WTC11 (cell line): ENCODE data around the gene LRRC10B.

Source experiments
- CTCF ChIP-seq: fragments of 200-600 bp; IDR thresholded peaks from 2 replicates; pipeline ENCODE4 v1.8.0; 2022; ENCODE audit warnings: antibody characterized with exemption
- E2F1 ChIP-seq: sonication (generic); formaldehyde crosslinking; IDR thresholded peaks from 2 replicates; pipeline ENCODE4 v1.8.0; 2022; ENCODE audit warnings: mild to moderate bottlenecking, missing genetic modification reagents
- ELF4 ChIP-seq: sonication (generic); formaldehyde crosslinking; IDR thresholded peaks from 2 replicates; pipeline ENCODE4 v1.8.1; 2022; ENCODE audit warnings: low read depth, mild to moderate bottlenecking, moderate library complexity, missing genetic modification reagents
- GABPB1 ChIP-seq: sonication (generic); formaldehyde crosslinking; IDR thresholded peaks from 2 replicates; pipeline ENCODE4 v1.8.1; 2023; ENCODE audit warnings: mild to moderate bottlenecking, missing genetic modification reagents
- IRF2 ChIP-seq: sonication (generic); formaldehyde crosslinking; IDR thresholded peaks from 2 replicates; pipeline ENCODE4 v1.8.0; 2022; ENCODE audit warnings: low read depth, missing genetic modification reagents, borderline replicate concordance
- NR2C2 ChIP-seq: sonication (generic); formaldehyde crosslinking; IDR thresholded peaks from 2 replicates; pipeline ENCODE4 v1.8.0; 2022; ENCODE audit warnings: mild to moderate bottlenecking, missing genetic modification reagents
- TF ChIP-seq, protein P1 (sequence below): sonication (generic); formaldehyde crosslinking; IDR thresholded peaks from 2 replicates; pipeline ENCODE4 v1.8.0; 2022; ENCODE audit warnings: mild to moderate bottlenecking, missing genetic modification reagents
- TF ChIP-seq, protein P2 (sequence below): sonication (generic); formaldehyde crosslinking; IDR thresholded peaks from 2 replicates; pipeline ENCODE4 v1.8.0; 2023; ENCODE audit warnings: missing genetic modification reagents
- TF ChIP-seq, protein P3 (sequence below): sonication (generic); formaldehyde crosslinking; IDR thresholded peaks from 2 replicates; pipeline ENCODE4 v1.8.1; 2022; ENCODE audit warnings: low read depth, missing genetic modification reagents, borderline replicate concordance

- TF ChIP-seq, protein P1, sequence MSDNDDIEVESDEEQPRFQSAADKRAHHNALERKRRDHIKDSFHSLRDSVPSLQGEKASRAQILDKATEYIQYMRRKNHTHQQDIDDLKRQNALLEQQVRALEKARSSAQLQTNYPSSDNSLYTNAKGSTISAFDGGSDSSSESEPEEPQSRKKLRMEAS (CRISPR knock-in tag) = no peak
- no peak for TF ChIP-seq CTCF
- no peak for TF ChIP-seq GABPB1 (CRISPR knock-in tag)
- TF ChIP-seq, protein P2, sequence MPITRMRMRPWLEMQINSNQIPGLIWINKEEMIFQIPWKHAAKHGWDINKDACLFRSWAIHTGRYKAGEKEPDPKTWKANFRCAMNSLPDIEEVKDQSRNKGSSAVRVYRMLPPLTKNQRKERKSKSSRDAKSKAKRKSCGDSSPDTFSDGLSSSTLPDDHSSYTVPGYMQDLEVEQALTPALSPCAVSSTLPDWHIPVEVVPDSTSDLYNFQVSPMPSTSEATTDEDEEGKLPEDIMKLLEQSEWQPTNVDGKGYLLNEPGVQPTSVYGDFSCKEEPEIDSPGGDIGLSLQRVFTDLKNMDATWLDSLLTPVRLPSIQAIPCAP = no peak
- TF ChIP-seq, protein P3, sequence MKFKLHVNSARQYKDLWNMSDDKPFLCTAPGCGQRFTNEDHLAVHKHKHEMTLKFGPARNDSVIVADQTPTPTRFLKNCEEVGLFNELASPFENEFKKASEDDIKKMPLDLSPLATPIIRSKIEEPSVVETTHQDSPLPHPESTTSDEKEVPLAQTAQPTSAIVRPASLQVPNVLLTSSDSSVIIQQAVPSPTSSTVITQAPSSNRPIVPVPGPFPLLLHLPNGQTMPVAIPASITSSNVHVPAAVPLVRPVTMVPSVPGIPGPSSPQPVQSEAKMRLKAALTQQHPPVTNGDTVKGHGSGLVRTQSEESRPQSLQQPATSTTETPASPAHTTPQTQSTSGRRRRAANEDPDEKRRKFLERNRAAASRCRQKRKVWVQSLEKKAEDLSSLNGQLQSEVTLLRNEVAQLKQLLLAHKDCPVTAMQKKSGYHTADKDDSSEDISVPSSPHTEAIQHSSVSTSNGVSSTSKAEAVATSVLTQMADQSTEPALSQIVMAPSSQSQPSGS (CRISPR knock-in tag) = no peak
- TF ChIP-seq IRF2 (CRISPR knock-in tag) = no peak
- TF ChIP-seq NR2C2 = no peak
- no peak for TF ChIP-seq E2F1 (CRISPR knock-in tag)
- TF ChIP-seq ELF4 (CRISPR knock-in tag) = no peak
These were observed 27.6 kb upstream of the LRRC10B start for GRCh38 chr11:61480994-61481335.
